ENCODE results near the gene NAV2.
"Not testable (repeated sequence)": the region's sequence is repeated elsewhere in the genome, so short reads cannot be mapped to it uniquely, and the experiment has no call there.

NAV2 gene

GRCh38 chr11:20000351-20001134 is 287.9 kb downstream of the NAV2 start:
- TF ChIP-seq CTCF (IDR thresholded peaks at IDR 0.05; ENCODE audit: low read depth, low read length, missing control alignments): no peak
- H3K4me3 ChIP-seq (ENCODE audit: low read depth, low read length): no peak overlapping the region
- no peak for DNase-seq (ENCODE audit: low read depth)
- in situ Hi-C loops (cut with HindIII; ENCODE audit: low sequenced_read_pairs): no loop called here

- TF ChIP-seq CTCF (IDR thresholded peaks at IDR 0.05; ENCODE audit: low read depth, low read length, missing control alignments): no peak
- in situ Hi-C loops (cut with HindIII; ENCODE audit: low sequenced_read_pairs): no loop called here
Measured at GRCh38 chr11:20002312-20003216, 289.9 kb downstream of the NAV2 start.

GRCh38 chr11:20003351-20003750 is 290.7 kb downstream of the NAV2 start:
- in situ Hi-C loops (cut with HindIII; ENCODE audit: low sequenced_read_pairs): no loop called here
- DNase-seq (ENCODE audit: low read depth): no peak

More at GRCh38 chr11:20002312-20003216, 289.9 kb downstream of the NAV2 start:
- H3K4me3 ChIP-seq (ENCODE audit: low read depth, low read length): no peak overlapping the region
- no peak for DNase-seq (ENCODE audit: low read depth)

GRCh38 chr11:20004866-20005265 is 292.2 kb downstream of the NAV2 start:
- in situ Hi-C loops (cut with HindIII; ENCODE audit: low sequenced_read_pairs): no loop called here
- no peak for TF ChIP-seq CTCF (IDR thresholded peaks at IDR 0.05; ENCODE audit: low read depth, low read length, missing control alignments)
- DNase-seq (ENCODE audit: low read depth): no peak
- no peak overlapping the region for H3K4me3 ChIP-seq (ENCODE audit: low read depth, low read length)

More at GRCh38 chr11:20003351-20003750, 290.7 kb downstream of the NAV2 start:
- no peak overlapping the region for H3K4me3 ChIP-seq (ENCODE audit: low read depth, low read length)
- no peak for TF ChIP-seq CTCF (IDR thresholded peaks at IDR 0.05; ENCODE audit: low read depth, low read length, missing control alignments)

GRCh38 chr11:20005747-20006146 is 293.1 kb downstream of the NAV2 start:
- DNase-seq (ENCODE audit: low read depth): no peak
- in situ Hi-C loops (cut with HindIII; ENCODE audit: low sequenced_read_pairs): no loop called here
- no peak for TF ChIP-seq CTCF (IDR thresholded peaks at IDR 0.05; ENCODE audit: low read depth, low read length, missing control alignments)

GRCh38 chr11:20006618-20007017 is 294.0 kb downstream of the NAV2 start:
- in situ Hi-C loops (cut with HindIII; ENCODE audit: low sequenced_read_pairs); H3K4me3 ChIP-seq (ENCODE audit: low read depth, low read length); DNase-seq (ENCODE audit: low read depth): not testable (repeated sequence)

More at GRCh38 chr11:20005747-20006146, 293.1 kb downstream of the NAV2 start:
- H3K4me3 ChIP-seq (ENCODE audit: low read depth, low read length): no peak overlapping the region

All from astrocyte of the cerebellum (primary cell).